Neural progenitor cell (in vitro differentiated cells): ENCODE results near the gene ICAM3. TPM values are rescaled to one million over a fixed set of nuclear protein-coding genes. Genes with fewer than 3 reads are reported as not detected.

Experiments
- DNase-seq: peaks from one replicate; pipeline ENCODE4 v3.0.0-alpha.2; 2016; ENCODE audit warnings: low spot score
- H2AFZ ChIP-seq: fragments of 200-600 bp; sonication (generic); replicated peaks from 2 replicates; pipeline ENCODE4 v1.6.1; 2016; ENCODE audit warnings: antibody characterized with exemption
- H3F3A ChIP-seq: fragments of 200-600 bp; sonication (generic); 2 replicates; pipeline ENCODE4 v1.6.1; 2016; ENCODE audit warnings: antibody characterized with exemption, low read depth
- H3K27ac ChIP-seq: fragments of 200-600 bp; sonication (generic); 2 replicates; pipeline ENCODE4 v1.5.1; 2016; ENCODE audit warnings: mild to moderate bottlenecking
- H3K27me3 ChIP-seq: fragments of 200-600 bp; sonication (generic); 2 replicates; pipeline ENCODE4 v1.6.1; 2016; ENCODE audit warnings: mild to moderate bottlenecking, moderate library complexity
- H3K36me3 ChIP-seq: fragments of 200-600 bp; sonication (generic); 2 replicates; pipeline ENCODE4 v1.5.1; 2016
- H3K4me1 ChIP-seq: fragments of 200-600 bp; sonication (generic); 2 replicates; pipeline ENCODE4 v1.6.1; 2016; ENCODE audit warnings: mixed run types
- H3K4me2 ChIP-seq: fragments of 200-600 bp; sonication (generic); 2 replicates; pipeline ENCODE4 v1.6.1; 2016
- H3K4me3 ChIP-seq: fragments of 200-600 bp; sonication (generic); 2 replicates; pipeline ENCODE4 v1.5.1; 2016
- H3K79me2 ChIP-seq: fragments of 200-600 bp; sonication (generic); 2 replicates; pipeline ENCODE4 v1.6.1; 2016; ENCODE audit warnings: low read depth
- H3K9ac ChIP-seq: fragments of 200-600 bp; sonication (generic); 2 replicates; pipeline ENCODE4 v1.6.1; 2016
- H3K9me3 ChIP-seq: fragments of 200-600 bp; sonication (generic); 2 replicates; pipeline ENCODE4 v1.5.1; 2016; ENCODE audit warnings: low read depth
- H4K20me1 ChIP-seq: fragments of 200-600 bp; sonication (generic); 2 replicates; pipeline ENCODE4 v1.6.1; 2016; ENCODE audit warnings: low read depth
- H3K27ac Mint-ChIP-seq: 3 replicates; pipeline ENCODE4 v1.8.0; 2021; ENCODE audit warnings: mixed read lengths
- H3K27me3 Mint-ChIP-seq: 2 replicates; pipeline ENCODE4 v1.8.0; 2022; ENCODE audit warnings: low read depth, mild to moderate bottlenecking, inconsistent platforms, moderate library complexity, mixed read lengths; ENCODE audit not compliant: insufficient read depth
- H3K36me3 Mint-ChIP-seq: 3 replicates; pipeline ENCODE4 v1.8.0; 2021; ENCODE audit warnings: mixed read lengths
- H3K4me1 Mint-ChIP-seq: 3 replicates; pipeline ENCODE4 v1.8.0; 2021; ENCODE audit warnings: mixed read lengths
- H3K4me3 Mint-ChIP-seq: 3 replicates; pipeline ENCODE4 v1.8.0; 2021; ENCODE audit warnings: mild to moderate bottlenecking, moderate library complexity, mixed read lengths
- H3K9me3 Mint-ChIP-seq: 3 replicates; pipeline ENCODE4 v1.8.0; 2020; ENCODE audit warnings: mixed read lengths
- EZH2 ChIP-seq: fragments of 200-600 bp; sonication (generic); IDR thresholded peaks from 2 replicates; pipeline ENCODE4 v1.6.1; 2017; ENCODE audit warnings: antibody characterized with exemption, mild to moderate bottlenecking, moderate library complexity
- EZH2phosphoT487 ChIP-seq: fragments of 200-600 bp; sonication (generic); IDR thresholded peaks from 2 replicates; pipeline ENCODE4 v1.6.1; 2017; ENCODE audit warnings: antibody characterized with exemption
- total RNA-seq: library from RNA; depleted of rRNA; stranded (reverse); fragments of >200 nt; gene quantifications from 2 replicates; pipeline ENCODE4 v1.2.3, GENCODE V29; 2015; ENCODE audit warnings: low replicate concordance
- TF ChIP-seq, protein P1 (sequence below): fragments of 200-600 bp; sonication (generic); IDR thresholded peaks from 2 replicates; pipeline ENCODE4 v1.5.1; 2017; ENCODE audit warnings: antibody characterized with exemption, mild to moderate bottlenecking

ICAM3 gene
- total RNA-seq, 1 donor from 2014 or later, result 1.3 TPM

DNA sequence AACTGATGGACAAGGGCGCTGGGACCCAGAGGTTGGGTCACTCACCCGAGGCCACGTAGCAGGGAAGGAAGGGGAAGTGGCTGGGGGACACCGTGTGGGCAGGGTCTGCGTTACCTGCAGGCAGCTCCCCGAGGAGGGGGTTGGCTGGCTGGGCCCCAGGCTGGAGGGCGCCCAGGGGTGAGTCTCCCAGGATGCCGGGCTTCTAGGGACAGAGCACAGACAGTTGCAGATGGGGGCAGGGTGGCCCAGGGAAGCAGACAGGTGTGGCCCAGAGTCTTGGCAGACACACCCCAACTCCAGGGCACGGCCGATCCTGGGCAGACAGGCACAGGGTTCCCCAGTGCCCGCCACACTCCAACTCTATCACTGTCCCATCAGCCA lies 18.0 kb downstream of the ICAM3 start:
- no peaks in the 10 kb centered on the region for H3K4me1 Mint-ChIP-seq
- Histone ChIP-seq H3K36me3 (peaks cover 9% of the 10 kb centered on the region), H3K9ac (no peak overlapping the region), H3K27ac (no peak overlapping the region), H3K79me2 (no peaks in the 10 kb centered on the region), H3K4me1 (no peaks in the 10 kb centered on the region), H4K20me1 (peaks cover 10% of the 10 kb centered on the region), H3F3A (peaks cover 24% of the 10 kb centered on the region), H3K27me3 (no peaks in the 10 kb centered on the region), H3K9me3 (no peaks in the 10 kb centered on the region), H2AFZ (no peak overlapping the region), H3K4me3 (no peak overlapping the region), H3K4me2 (no peak overlapping the region)
- no peaks in the 10 kb centered on the region for H3K9me3 Mint-ChIP-seq
- H3K4me3 Mint-ChIP-seq, result no peak overlapping the region
- H3K36me3 Mint-ChIP-seq, result peaks cover 8% of the 10 kb centered on the region
- no peak for DNase-seq
- H3K27ac Mint-ChIP-seq, result no peak overlapping the region
- TF ChIP-seq EZH2 (no peak), EZH2phosphoT487 (no peak)
- TF ChIP-seq, protein P1, sequence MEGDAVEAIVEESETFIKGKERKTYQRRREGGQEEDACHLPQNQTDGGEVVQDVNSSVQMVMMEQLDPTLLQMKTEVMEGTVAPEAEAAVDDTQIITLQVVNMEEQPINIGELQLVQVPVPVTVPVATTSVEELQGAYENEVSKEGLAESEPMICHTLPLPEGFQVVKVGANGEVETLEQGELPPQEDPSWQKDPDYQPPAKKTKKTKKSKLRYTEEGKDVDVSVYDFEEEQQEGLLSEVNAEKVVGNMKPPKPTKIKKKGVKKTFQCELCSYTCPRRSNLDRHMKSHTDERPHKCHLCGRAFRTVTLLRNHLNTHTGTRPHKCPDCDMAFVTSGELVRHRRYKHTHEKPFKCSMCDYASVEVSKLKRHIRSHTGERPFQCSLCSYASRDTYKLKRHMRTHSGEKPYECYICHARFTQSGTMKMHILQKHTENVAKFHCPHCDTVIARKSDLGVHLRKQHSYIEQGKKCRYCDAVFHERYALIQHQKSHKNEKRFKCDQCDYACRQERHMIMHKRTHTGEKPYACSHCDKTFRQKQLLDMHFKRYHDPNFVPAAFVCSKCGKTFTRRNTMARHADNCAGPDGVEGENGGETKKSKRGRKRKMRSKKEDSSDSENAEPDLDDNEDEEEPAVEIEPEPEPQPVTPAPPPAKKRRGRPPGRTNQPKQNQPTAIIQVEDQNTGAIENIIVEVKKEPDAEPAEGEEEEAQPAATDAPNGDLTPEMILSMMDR, result no peak
- H3K27me3 Mint-ChIP-seq, result peaks cover 2% of the 10 kb centered on the region

DNA sequence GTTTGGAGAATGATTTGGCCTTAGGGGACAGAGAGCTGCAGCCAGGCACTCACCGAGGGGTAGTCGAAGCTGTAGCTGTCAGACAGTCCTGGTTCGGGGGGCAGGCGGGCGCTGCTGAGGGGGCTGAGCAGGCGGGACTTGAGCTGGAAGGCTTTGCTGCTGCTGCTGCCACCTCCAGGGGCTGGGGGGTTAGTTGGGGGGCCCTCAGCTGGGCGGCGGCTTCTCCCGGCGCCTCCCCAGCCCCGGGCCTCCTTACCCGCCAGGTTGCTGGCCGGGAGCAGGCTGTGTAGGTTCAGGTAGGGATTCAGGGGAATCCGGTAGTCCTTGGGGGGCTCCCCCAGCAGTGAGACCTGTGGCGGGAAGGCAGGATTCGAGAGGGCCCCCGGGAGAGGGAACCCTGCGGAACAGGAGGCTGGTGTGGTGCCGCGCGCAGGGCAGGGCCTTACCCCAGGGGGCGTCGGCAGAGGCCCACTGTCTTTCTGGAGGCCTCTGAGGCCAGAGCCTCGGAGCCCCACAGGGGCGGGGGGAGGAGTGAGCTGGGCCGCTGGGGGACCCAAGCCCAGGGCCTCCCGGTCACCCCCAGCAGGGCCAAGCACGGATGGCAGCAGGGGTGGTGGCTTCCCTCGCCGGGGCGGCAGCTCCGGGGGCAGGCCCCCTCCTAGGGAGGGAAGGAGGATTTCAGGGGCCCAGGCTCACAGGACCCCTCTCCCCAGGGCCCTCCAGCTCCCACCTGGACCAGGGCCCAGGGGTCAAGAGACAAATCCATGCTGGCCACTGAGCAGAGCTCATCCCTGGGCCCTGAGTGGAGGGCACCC lies 18.6 kb downstream of the ICAM3 start:
- no peak overlapping the region for H3K27ac Mint-ChIP-seq
- no peak overlapping the region for H3K4me3 ChIP-seq
- no peak for DNase-seq
- H3K36me3 Mint-ChIP-seq, result peaks cover 10% of the 10 kb centered on the region
- H3F3A ChIP-seq, result peaks cover 30% of the 10 kb centered on the region
- no peak overlapping the region for H3K9ac ChIP-seq
- H3K9me3 ChIP-seq, result no peaks in the 10 kb centered on the region
- H3K4me1 Mint-ChIP-seq, result peaks cover 6% of the 10 kb centered on the region
- peaks cover 4% of the 10 kb centered on the region for H3K36me3 ChIP-seq
- peaks cover 12% of the 10 kb centered on the region for H4K20me1 ChIP-seq
- no peaks in the 10 kb centered on the region for H3K27me3 ChIP-seq
- H3K4me2 ChIP-seq, result no peak overlapping the region
- H3K9me3 Mint-ChIP-seq, result no peaks in the 10 kb centered on the region
- no peak overlapping the region for H3K4me3 Mint-ChIP-seq
- TF ChIP-seq EZH2 (no peak), EZH2phosphoT487 (no peak)
- TF ChIP-seq, protein P1, result no peak
- no peaks in the 10 kb centered on the region for H3K79me2 ChIP-seq
- H3K27ac ChIP-seq, result no peak overlapping the region
- no peak overlapping the region for H2AFZ ChIP-seq
- peaks cover 2% of the 10 kb centered on the region for H3K27me3 Mint-ChIP-seq
- H3K4me1 ChIP-seq, result peaks cover 3% of the 10 kb centered on the region

DNA sequence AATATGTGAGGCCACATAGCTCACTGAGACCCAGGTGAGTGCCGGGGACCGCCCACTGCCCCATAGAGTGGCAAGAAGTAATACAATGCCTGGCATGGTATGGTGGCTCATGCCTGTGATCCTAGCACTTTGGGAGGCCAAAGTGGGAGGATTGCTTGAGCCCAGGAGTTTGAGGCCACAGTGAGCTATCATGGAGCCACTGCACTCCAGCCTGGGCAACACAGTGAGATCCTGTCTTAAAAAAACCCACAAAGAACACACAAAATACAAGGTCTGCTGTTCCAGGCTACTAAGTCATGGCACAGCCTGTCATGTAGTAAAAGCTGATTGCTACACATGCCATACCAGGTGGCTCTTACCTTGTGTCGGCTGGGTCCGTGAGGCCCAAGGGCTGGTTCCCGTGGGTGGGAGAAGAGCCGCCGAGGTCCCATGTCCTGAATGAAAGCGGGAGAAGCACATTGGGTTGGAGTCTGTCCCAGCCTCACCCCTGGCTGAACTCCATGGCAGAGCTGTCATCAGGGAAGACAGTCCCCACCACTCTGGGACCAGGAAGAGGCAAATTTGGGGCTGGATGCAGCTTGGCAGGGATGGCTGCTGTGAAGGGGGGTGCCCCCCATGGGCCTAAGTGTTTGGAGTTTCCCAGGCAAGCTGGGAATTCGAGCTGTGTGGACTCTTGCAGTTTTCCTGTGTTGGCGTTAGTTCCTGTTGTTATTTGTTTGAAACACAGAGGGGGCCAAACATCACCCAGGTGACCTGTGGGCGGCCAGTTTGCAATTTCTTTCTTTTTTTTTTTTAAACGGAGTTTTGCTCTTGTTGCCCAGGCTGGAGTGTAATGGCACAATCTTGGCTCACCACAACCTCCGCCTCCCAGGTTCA lies 20.4 kb downstream of the ICAM3 start:
- no peak overlapping the region for H3K4me3 ChIP-seq
- no peak overlapping the region for H3K27ac Mint-ChIP-seq
- peaks cover 7% of the 10 kb centered on the region for H3K4me1 ChIP-seq
- peaks cover 14% of the 10 kb centered on the region for H3K4me1 Mint-ChIP-seq
- peaks cover 4% of the 10 kb centered on the region for H3K27me3 Mint-ChIP-seq
- no peaks in the 10 kb centered on the region for H3K9me3 ChIP-seq
- H3K36me3 Mint-ChIP-seq, result peaks cover 10% of the 10 kb centered on the region
- TF ChIP-seq EZH2 (no peak), EZH2phosphoT487 (no peak)
- TF ChIP-seq, protein P1, result no peak
- H3F3A ChIP-seq, result peaks cover 36% of the 10 kb centered on the region
- no peaks in the 10 kb centered on the region for H3K9me3 Mint-ChIP-seq
- no peak overlapping the region for H3K4me3 Mint-ChIP-seq
- H3K27ac ChIP-seq, result no peak overlapping the region
- H3K27me3 ChIP-seq, result no peaks in the 10 kb centered on the region
- H3K4me2 ChIP-seq, result no peak overlapping the region
- no peak overlapping the region for H3K9ac ChIP-seq
- no peak for DNase-seq
- no peak overlapping the region for H2AFZ ChIP-seq
- H4K20me1 ChIP-seq, result peaks cover 5% of the 10 kb centered on the region
- H3K36me3 ChIP-seq, result no peaks in the 10 kb centered on the region
- peaks cover 6% of the 10 kb centered on the region for H3K79me2 ChIP-seq
